Lower leg skin (tissue), 4 donors: ENCODE measurements around the gene ARHGAP8. TPM values are rescaled to one million over a fixed set of nuclear protein-coding genes. Genes with fewer than 3 reads are reported as not detected.

Source experiments
- DNase-seq, 2 donors: peaks; one replicate each; pipeline ENCODE4 v3.0.0-alpha.2; 2019; ENCODE audit warnings: low spot score in 2 of 2
- H3K4me3 ChIP-seq: fragments of 200-600 bp; sonication (generic); 2 replicates; pipeline ENCODE4 v1.5.1; 2017; ENCODE audit warnings: mild to moderate bottlenecking, low read depth; ENCODE audit not compliant: poor library complexity, severe bottlenecking
- CTCF ChIP-seq, 3 donors: fragments of 450-650 bp; IDR thresholded peaks; one replicate each; pipeline ENCODE4 v1.5.1; 2016; ENCODE audit warnings: antibody characterized with exemption in 3 of 3, mild to moderate bottlenecking in 3 of 3, moderate library complexity in 2 of 3
- POLR2A ChIP-seq, 2 donors: fragments of 450-650 bp; IDR thresholded peaks; one replicate each; pipeline ENCODE4 v1.6.1; 2016 to 2017; ENCODE audit warnings: antibody characterized with exemption in 2 of 2, mild to moderate bottlenecking in 1 of 2, moderate library complexity in 1 of 2
- WGBS, 2 donors: methylation state at CpG; one replicate each; pipeline ENCODE4 v1.1.5; 2018; 5-methylcytosine and 5-hydroxymethylcytosine counted together
- intact Hi-C: fragments of 100-400 bp; cut with DNase I; formaldehyde crosslinking; loops from one replicate; pipeline ENCODE4 v1.15.0; 2023; ENCODE audit warnings: low total_unique reads
- total RNA-seq, 4 donors: library from RNA; depleted of rRNA; stranded (reverse); fragments of >200 nt; gene quantifications; one replicate each; pipeline ENCODE4 v1.1.0, GENCODE V29; 2016

ARHGAP8 gene
- total RNA-seq, 4 donors from 2014 or later = 2.9 to 3.4 (median 3.2) TPM

DNA sequence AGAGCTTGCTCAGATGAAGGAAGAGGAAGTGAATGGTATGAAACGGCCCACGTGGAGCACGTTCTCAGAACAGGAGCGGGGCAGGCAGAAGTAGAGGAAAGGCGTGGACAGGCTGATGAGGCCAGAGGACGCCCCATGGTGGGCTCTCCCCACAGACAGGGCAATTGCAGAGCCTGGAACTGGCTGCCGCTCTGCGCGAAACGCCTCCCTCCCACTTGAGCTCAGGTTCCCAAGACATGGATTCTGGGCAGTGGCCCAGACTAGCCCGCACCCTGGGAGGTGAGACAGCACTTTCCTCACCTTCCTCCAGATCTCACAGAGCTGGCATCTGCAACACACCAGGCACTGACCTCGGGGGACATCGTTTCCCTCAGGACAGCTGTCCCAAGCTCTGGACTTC lies 139.9 kb downstream of the ARHGAP8 start:
- intact Hi-C loops = no loop called here
- DNase-seq = peak in 1 of 2 donors; percentile 74
- TF ChIP-seq CTCF (IDR thresholded peaks at IDR 0.05) = no peak
- no peak for TF ChIP-seq POLR2A (IDR thresholded peaks at IDR 0.05)
- H3K4me3 ChIP-seq = no peak overlapping the region
- 83 to 86% methylated on average over 13 of the region's 13 CpGs for WGBS, 2 donors

- 81 to 85% methylated on average over 18 of the region's 20 CpGs for WGBS, 2 donors
- intact Hi-C loops = no loop called here
- peak in 1 of 2 donors; percentile 68 for DNase-seq
- no peak for TF ChIP-seq CTCF (IDR thresholded peaks at IDR 0.05)
- TF ChIP-seq POLR2A (IDR thresholded peaks at IDR 0.05) = no peak
- H3K4me3 ChIP-seq = no peak overlapping the region
Observed at GRCh38 chr22:44892803-44893730, 140.7 kb downstream of the ARHGAP8 start.

- H3K4me3 ChIP-seq = no peak overlapping the region
- 66 to 69% methylated on average over 5 to 6 of the region's 7 CpGs for WGBS, 2 donors
- intact Hi-C loops = no loop called here
- no peak for TF ChIP-seq CTCF (IDR thresholded peaks at IDR 0.05)
- no peak for TF ChIP-seq POLR2A (IDR thresholded peaks at IDR 0.05)
- peak in 1 of 2 donors; percentile 64 for DNase-seq
Observed at GRCh38 chr22:44893731-44894080, 141.3 kb downstream of the ARHGAP8 start.

DNA sequence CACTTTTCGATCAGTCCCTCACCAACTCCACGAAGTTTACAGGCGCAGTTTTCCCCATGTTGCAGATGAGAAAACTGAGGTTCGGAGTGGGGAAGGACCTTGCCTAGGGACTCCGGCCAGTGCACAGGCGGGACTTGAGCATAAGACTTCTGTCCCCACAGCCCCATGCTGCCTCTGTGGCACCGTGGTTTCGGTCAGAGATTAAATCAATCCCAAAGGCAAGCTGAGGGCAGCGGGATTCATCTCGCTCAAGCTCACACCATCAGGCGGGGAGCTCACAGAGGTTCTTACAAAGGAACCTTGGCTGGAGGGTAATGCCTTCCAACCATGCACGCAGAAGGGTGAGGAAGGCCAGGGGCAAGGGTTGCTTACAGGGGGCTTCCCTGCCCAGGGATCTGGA lies 141.9 kb downstream of the ARHGAP8 start:
- intact Hi-C loops = no loop called here
- H3K4me3 ChIP-seq = no peak overlapping the region
- WGBS, 2 donors = 88 to 90% methylated on average over 12 of the region's 12 CpGs
- peak in 1 of 2 donors; percentile 77 for DNase-seq
- TF ChIP-seq POLR2A (IDR thresholded peaks at IDR 0.05) (no peak), CTCF (IDR thresholded peaks at IDR 0.05) (no peak)

DNA sequence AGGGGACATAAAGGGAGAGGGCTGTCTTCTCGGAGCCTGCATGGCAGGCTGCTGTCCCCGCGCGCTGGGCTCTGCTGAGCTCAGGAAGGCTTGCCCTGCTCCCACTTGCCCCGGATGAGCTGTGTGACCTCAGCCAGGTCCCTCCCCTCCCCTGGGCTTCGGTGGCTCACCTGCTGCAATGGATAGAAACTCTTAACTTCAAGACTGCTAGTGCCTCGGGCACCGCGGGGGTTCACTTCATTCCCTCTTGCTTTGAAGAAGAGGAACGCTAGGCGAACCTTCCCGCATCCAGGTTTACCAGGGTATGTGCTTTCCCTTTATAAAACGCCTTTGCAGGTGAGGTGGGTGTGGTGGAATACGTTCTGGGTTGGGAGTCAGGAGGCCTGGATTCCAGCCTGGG lies 142.4 kb downstream of the ARHGAP8 start:
- TF ChIP-seq CTCF (IDR thresholded peaks at IDR 0.05) (no peak), POLR2A (IDR thresholded peaks at IDR 0.05) (no peak)
- intact Hi-C loops = no loop called here
- DNase-seq = peak in 1 of 2 donors; percentile 82
- 61 to 69% methylated on average over 14 of the region's 14 CpGs for WGBS, 2 donors
- H3K4me3 ChIP-seq = no peak overlapping the region
